Measurements from ENCODE around the gene TMEM52. TPM values are rescaled to one million over a fixed set of nuclear protein-coding genes. Genes with fewer than 3 reads are reported as not detected.

Gene TMEM52
- polyA plus RNA-seq, 1 of the 3 experiments (the other 2 are of a cell fraction) = 4.8 TPM

- TF ChIP-seq MXI1 (IDR thresholded peaks at IDR 0.05; ENCODE audit: low read depth, low read length) (no peak), USF1 (IDR thresholded peaks at IDR 0.05; ENCODE audit: borderline replicate concordance, low read depth) (no peak)
- no peaks in the 10 kb centered on the region for H3K9me2 ChIP-seq
- POLR2A ChIA-PET = no interaction called here
- peaks cover 7% of the 10 kb centered on the region for H3F3A ChIP-seq (replicated peaks; ENCODE audit: insufficient read depth)
- peaks cover 0 to 8% of the 10 kb centered on the region in 2 experiments; a peak in 1 of 4 replicates for H3K4me1 ChIP-seq (ENCODE audit: control insufficient read depth in 1 of 2, insufficient read depth in 2 of 2, low read depth in 1 of 2, low read length in 1 of 2)
- H3K27me3 ChIP-seq (ENCODE audit: insufficient read depth) = no peaks in the 10 kb centered on the region
- no peaks in the 10 kb centered on the region for H3K9me3 ChIP-seq
- no peaks in the 10 kb centered on the region for H4K20me1 ChIP-seq (ENCODE audit: insufficient read depth)
- no peak overlapping the region for H3K9ac ChIP-seq
- CTCF ChIA-PET = interaction anchor here (0.6 to 1.1 kb wide), 2 partner anchors 9 to 148 kb away, joined by 3 read pairs; no protein-coding TSS in a partner anchor
- H3K27ac ChIP-seq (ENCODE audit: low read depth in 2 of 2, low read length in 1 of 2) = no peak overlapping the region
- no peaks in the 10 kb centered on the region for H3K36me3 ChIP-seq (replicated peaks in 1 of 2; ENCODE audit: control insufficient read depth in 1 of 2, insufficient read depth in 2 of 2, low read length in 1 of 2)
- H2AFZ ChIP-seq (ENCODE audit: low read depth) = no peak overlapping the region
- no peak for DNase-seq
- 84% methylated on average over 12 of the region's 14 CpGs for WGBS (ENCODE audit: low lambda C conversion rate)
- no peak overlapping the region for H3K4me2 ChIP-seq
- no peaks in the 10 kb centered on the region; the same call in 1 of the 2 replicates for H3K79me2 ChIP-seq (ENCODE audit: insufficient read depth)
- no peak overlapping the region for H3K4me3 ChIP-seq (ENCODE audit: low read depth in 2 of 2, low read length in 1 of 2)
These were observed 18.0 kb downstream of the TMEM52 start for GRCh38 chr1:1900883-1901640.

- H3K9ac ChIP-seq = no peak overlapping the region
- H2AFZ ChIP-seq (ENCODE audit: low read depth) = no peak overlapping the region
- no peak overlapping the region for H3K4me2 ChIP-seq
- no peak overlapping the region for H3K27ac ChIP-seq (ENCODE audit: low read depth in 2 of 2, low read length in 1 of 2)
- no peak for TF ChIP-seq TCF12 (IDR thresholded peaks at IDR 0.05)
- H3K9me2 ChIP-seq = no peaks in the 10 kb centered on the region
- H4K20me1 ChIP-seq (ENCODE audit: insufficient read depth) = no peaks in the 10 kb centered on the region
- peaks cover 0 to 17% of the 10 kb centered on the region in 2 experiments; a peak in 1 of 4 replicates for H3K4me1 ChIP-seq (ENCODE audit: control insufficient read depth in 1 of 2, insufficient read depth in 2 of 2, low read depth in 1 of 2, low read length in 1 of 2)
- peaks cover 3% of the 10 kb centered on the region for H3F3A ChIP-seq (replicated peaks; ENCODE audit: insufficient read depth)
- CTCF ChIA-PET = interaction anchor here (0.8 to 6.9 kb wide), 3 partner anchors 7 to 100 kb away, joined by 3 to 51 read pairs (median 4); no protein-coding TSS in a partner anchor
- WGBS (ENCODE audit: low lambda C conversion rate) = 91% methylated on average over 7 of the region's 9 CpGs
- POLR2A ChIA-PET = no interaction called here
- H3K36me3 ChIP-seq (replicated peaks in 1 of 2; ENCODE audit: control insufficient read depth in 1 of 2, insufficient read depth in 2 of 2, low read length in 1 of 2) = no peaks in the 10 kb centered on the region
- no peaks in the 10 kb centered on the region for H3K9me3 ChIP-seq
- no peaks in the 10 kb centered on the region; the same call in 1 of the 2 replicates for H3K79me2 ChIP-seq (ENCODE audit: insufficient read depth)
- H3K4me3 ChIP-seq (ENCODE audit: low read depth in 2 of 2, low read length in 1 of 2) = no peak overlapping the region
- H3K27me3 ChIP-seq (ENCODE audit: insufficient read depth) = no peaks in the 10 kb centered on the region
- no peak for DNase-seq
These were observed 19.1 kb downstream of the TMEM52 start for GRCh38 chr1:1899967-1900327.

GRCh38 chr1:1899266-1899966 lies 19.7 kb downstream of the TMEM52 start:
- Histone ChIP-seq H3K9me3 (no peaks in the 10 kb centered on the region), H3K27ac (ENCODE audit: low read depth in 2 of 2, low read length in 1 of 2) (no peak overlapping the region), H3K9me2 (no peaks in the 10 kb centered on the region), H4K20me1 (ENCODE audit: insufficient read depth) (no peaks in the 10 kb centered on the region), H3K4me3 (ENCODE audit: low read depth in 2 of 2, low read length in 1 of 2) (no peak overlapping the region), H3K4me1 (ENCODE audit: control insufficient read depth in 1 of 2, insufficient read depth in 2 of 2, low read depth in 1 of 2, low read length in 1 of 2) (peaks cover 0 to 22% of the 10 kb centered on the region in 2 experiments; a peak in 1 of 4 replicates), H3F3A (replicated peaks; ENCODE audit: insufficient read depth) (peaks cover 3% of the 10 kb centered on the region), H2AFZ (ENCODE audit: low read depth) (no peak overlapping the region), H3K9ac (no peak overlapping the region), H3K4me2 (no peak overlapping the region), H3K27me3 (ENCODE audit: insufficient read depth) (no peaks in the 10 kb centered on the region), H3K79me2 (ENCODE audit: insufficient read depth) (no peaks in the 10 kb centered on the region; the same call in 1 of the 2 replicates), H3K36me3 (replicated peaks in 1 of 2; ENCODE audit: control insufficient read depth in 1 of 2, insufficient read depth in 2 of 2, low read length in 1 of 2) (no peaks in the 10 kb centered on the region)
- 45% methylated on average over 3 of the region's 16 CpGs for WGBS (ENCODE audit: low lambda C conversion rate)
- no peak for DNase-seq
- CTCF ChIA-PET = interaction anchor here (1.4 to 6.9 kb wide), 2 partner anchors 7 to 61 kb away, joined by 4 to 51 read pairs; no protein-coding TSS in a partner anchor
- POLR2A ChIA-PET = no interaction called here
- TF ChIP-seq USF1 (IDR thresholded peaks at IDR 0.05; ENCODE audit: borderline replicate concordance, low read depth) = no peak
- no peak for TF ChIP-seq REST (IDR thresholded peaks at IDR 0.05; ENCODE audit: low read depth, low read length)
- no peak for TF ChIP-seq JUND (IDR thresholded peaks at IDR 0.05)
- TF ChIP-seq NFIC (IDR thresholded peaks at IDR 0.05; ENCODE audit: borderline replicate concordance) = no peak
- TF ChIP-seq TCF12 (IDR thresholded peaks at IDR 0.05) = no peak
- no peak for TF ChIP-seq SMC3 (IDR thresholded peaks at IDR 0.05; ENCODE audit: low read depth, low read length)
- TF ChIP-seq ZBTB33 (IDR thresholded peaks at IDR 0.05; ENCODE audit: borderline replicate concordance, low read depth) = no peak
- no peak for TF ChIP-seq FOXJ3 (CRISPR knock-in tag; IDR thresholded peaks at IDR 0.05)
- no peak for TF ChIP-seq YY1 (IDR thresholded peaks at IDR 0.05; ENCODE audit: low read depth)
- TF ChIP-seq TEAD4 (IDR thresholded peaks at IDR 0.05; ENCODE audit: borderline replicate concordance, insufficient read depth) = no peak

Measured in SK-N-SH (cell line).